ENCODE measurements around the gene LRMDA. TPM values are rescaled to one million over a fixed set of nuclear protein-coding genes. Genes with fewer than 3 reads are reported as not detected.

The LRMDA gene
- total and polyA plus RNA-seq, 2 of the 13 experiments (the other 11 are each of a cell fraction or from before 2014, with no cell fraction given): 13.4 to 22.0 TPM

- no peaks in the 10 kb centered on the region for H3K79me2 ChIP-seq (ENCODE audit: insufficient read depth, low read length)
- CTCF ChIA-PET (ENCODE audit: low intra/inter-chr PET ratio, low total read pairs): no interaction called here
- peaks cover 21% of the 10 kb centered on the region; the same call in 1 of the 2 replicates for H3K9me3 ChIP-seq (ENCODE audit: low read length)
- in situ Hi-C loops (cut with HindIII; ENCODE audit: extremely low pct_ligation_motif_present, low pct_unique_long_range_greater_than_20kb): no loop called here
- H2AFZ ChIP-seq (ENCODE audit: low read length): no peak overlapping the region
- no peaks in the 10 kb centered on the region for H3K36me3 ChIP-seq (replicated peaks in 1 of 2; ENCODE audit: control insufficient read depth in 1 of 2, insufficient read depth in 2 of 2, low read length in 2 of 2)
- no peak for DNase-seq (ENCODE audit: low spot score)
- no peaks in the 10 kb centered on the region for H4K20me1 ChIP-seq (ENCODE audit: insufficient read depth, low read length)
- H3K27ac ChIP-seq (ENCODE audit: extremely low read length, insufficient read depth, low read length): no peak overlapping the region
- BruUV-seq (replicated peaks): no TSS peak
- H3K4me1 ChIP-seq (ENCODE audit: insufficient read depth, low read length): no peaks in the 10 kb centered on the region
- POLR2A ChIA-PET: no interaction called here
- intact Hi-C loops (cut with micrococcal nuclease; ENCODE audit: unreplicated experiment): no loop called here
- FAIRE-seq: no peak
- H3K9ac ChIP-seq (ENCODE audit: insufficient read depth, low read depth, low read length): no peak overlapping the region
- WGBS (ENCODE audit: low lambda C conversion rate): 9% methylated on average over 1 of the region's 1 CpG
- ATAC-seq: no peak
- TF ChIP-seq ZGPAT (CRISPR knock-in tag; IDR thresholded peaks at IDR 0.05): no peak
- no peak for TF ChIP-seq ZNF318 (CRISPR knock-in tag; IDR thresholded peaks at IDR 0.05)
- TF ChIP-seq ZNF337 (CRISPR knock-in tag; IDR thresholded peaks at IDR 0.05; ENCODE audit: borderline replicate concordance, low read depth): peak; percentile 69; the same call in 1 of the 2 replicates
- TF ChIP-seq ZNF333 (CRISPR knock-in tag; IDR thresholded peaks at IDR 0.05; ENCODE audit: borderline replicate concordance): no peak
- H3K27me3 ChIP-seq (ENCODE audit: control insufficient read depth in 1 of 2, insufficient read depth in 2 of 2, low read length in 2 of 2): no peaks in the 10 kb centered on the region
- no peak overlapping the region for H3K4me3 ChIP-seq (replicated peaks in 1 of 3; ENCODE audit: insufficient read depth in 1 of 3, low read depth in 2 of 3, low read length in 3 of 3)
- H3K4me2 ChIP-seq (ENCODE audit: low read depth, low read length): no peak overlapping the region
These were observed 1073.4 kb downstream of the LRMDA start for GRCh38 chr10:76504823-76505222.

Data from HepG2 (cell line).